Transverse colon (tissue), 3 donors: Measurements from ENCODE around the gene DNAH3.

Source experiments
- POLR2A ChIP-seq: fragments of 450-650 bp; IDR thresholded peaks from one replicate; pipeline ENCODE4 v1.6.1; 2016; ENCODE audit warnings: antibody characterized with exemption, mild to moderate bottlenecking, moderate library complexity
- TF ChIP-seq, protein P1 (sequence below), 5 experiments: fragments of 200-600 bp in 3 of 5; fragments of 450-650 bp in 2 of 5; sonication (generic) in 3 of 5; IDR thresholded peaks; 1 replicate in 2 of 5; 2 replicates in 3 of 5; pipeline ENCODE4 v1.5.1; 2016 to 2017; ENCODE audit warnings: antibody characterized with exemption in 5 of 5, inconsistent platforms in 3 of 5, mild to moderate bottlenecking in 2 of 5, moderate library complexity in 1 of 5

GRCh38 chr16:21157632-21158031 lies 7.0 kb upstream of the DNAH3 start:
- TF ChIP-seq, protein P1, sequence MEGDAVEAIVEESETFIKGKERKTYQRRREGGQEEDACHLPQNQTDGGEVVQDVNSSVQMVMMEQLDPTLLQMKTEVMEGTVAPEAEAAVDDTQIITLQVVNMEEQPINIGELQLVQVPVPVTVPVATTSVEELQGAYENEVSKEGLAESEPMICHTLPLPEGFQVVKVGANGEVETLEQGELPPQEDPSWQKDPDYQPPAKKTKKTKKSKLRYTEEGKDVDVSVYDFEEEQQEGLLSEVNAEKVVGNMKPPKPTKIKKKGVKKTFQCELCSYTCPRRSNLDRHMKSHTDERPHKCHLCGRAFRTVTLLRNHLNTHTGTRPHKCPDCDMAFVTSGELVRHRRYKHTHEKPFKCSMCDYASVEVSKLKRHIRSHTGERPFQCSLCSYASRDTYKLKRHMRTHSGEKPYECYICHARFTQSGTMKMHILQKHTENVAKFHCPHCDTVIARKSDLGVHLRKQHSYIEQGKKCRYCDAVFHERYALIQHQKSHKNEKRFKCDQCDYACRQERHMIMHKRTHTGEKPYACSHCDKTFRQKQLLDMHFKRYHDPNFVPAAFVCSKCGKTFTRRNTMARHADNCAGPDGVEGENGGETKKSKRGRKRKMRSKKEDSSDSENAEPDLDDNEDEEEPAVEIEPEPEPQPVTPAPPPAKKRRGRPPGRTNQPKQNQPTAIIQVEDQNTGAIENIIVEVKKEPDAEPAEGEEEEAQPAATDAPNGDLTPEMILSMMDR (IDR thresholded peaks at IDR 0.05): no peak
- TF ChIP-seq POLR2A: no peak
